Stimulated activated naive CD8-positive, alpha-beta T cell treated with anti-CD3 and anti-CD28 coated beads, Interleukin-15, Interleukin-2, amounts not matched to agents 100 ng/mL and 50 ng/mL, for 24 hours (primary cell): ENCODE data around the gene ABLIM2.

Experiments
- H3K27ac Mint-ChIP-seq: one replicate; pipeline ENCODE4 v1.8.0; 2021; ENCODE audit warnings: mild to moderate bottlenecking, mixed read lengths
- H3K27me3 Mint-ChIP-seq: one replicate; pipeline ENCODE4 v1.8.0; 2021; ENCODE audit warnings: mixed read lengths
- H3K36me3 Mint-ChIP-seq: one replicate; pipeline ENCODE4 v1.8.0; 2021; ENCODE audit warnings: low read depth, mixed read lengths
- H3K4me1 Mint-ChIP-seq: one replicate; pipeline ENCODE4 v1.8.0; 2021; ENCODE audit warnings: low read depth, mixed read lengths
- H3K4me3 Mint-ChIP-seq: one replicate; pipeline ENCODE4 v1.8.0; 2021; ENCODE audit warnings: mild to moderate bottlenecking, mixed read lengths
- H3K9me3 Mint-ChIP-seq: one replicate; pipeline ENCODE4 v1.8.0; 2021; ENCODE audit warnings: mixed read lengths

ABLIM2 gene

GRCh38 chr4:8198206-8198905, 39.7 kb upstream of the ABLIM2 start:
- Mint-ChIP-seq H3K36me3 (no peaks in the 10 kb centered on the region), H3K4me3 (peak overlapping the region; percentile 63), H3K4me1 (peaks cover 37% of the 10 kb centered on the region), H3K9me3 (no peaks in the 10 kb centered on the region), H3K27ac (peak overlapping the region; percentile 60), H3K27me3 (no peaks in the 10 kb centered on the region)

DNA sequence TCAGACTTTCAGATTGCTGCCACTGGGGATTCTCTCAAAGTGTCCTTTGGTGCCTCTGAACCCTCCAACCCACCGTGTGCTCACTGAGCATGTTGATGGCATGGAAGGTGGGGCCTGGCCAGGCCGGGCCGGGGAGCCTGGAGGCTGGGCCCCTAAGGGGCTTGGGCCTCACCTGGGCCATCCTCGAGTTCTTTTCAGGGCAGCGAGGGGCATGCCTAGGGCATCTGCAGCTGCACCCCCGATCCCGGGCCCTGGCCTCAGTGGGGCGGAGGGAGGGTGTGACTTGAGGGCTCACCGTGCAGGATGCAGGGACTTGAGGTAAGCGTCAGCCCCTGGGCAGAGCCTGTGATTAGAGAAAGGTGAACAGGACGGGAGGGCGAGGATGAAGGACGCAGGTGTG, 38.9 kb upstream of the ABLIM2 start:
- no peak overlapping the region for H3K27ac Mint-ChIP-seq
- no peaks in the 10 kb centered on the region for H3K9me3 Mint-ChIP-seq
- peaks cover 41% of the 10 kb centered on the region for H3K4me1 Mint-ChIP-seq
- no peaks in the 10 kb centered on the region for H3K27me3 Mint-ChIP-seq
- H3K36me3 Mint-ChIP-seq, result no peaks in the 10 kb centered on the region
- H3K4me3 Mint-ChIP-seq, result no peak overlapping the region

DNA sequence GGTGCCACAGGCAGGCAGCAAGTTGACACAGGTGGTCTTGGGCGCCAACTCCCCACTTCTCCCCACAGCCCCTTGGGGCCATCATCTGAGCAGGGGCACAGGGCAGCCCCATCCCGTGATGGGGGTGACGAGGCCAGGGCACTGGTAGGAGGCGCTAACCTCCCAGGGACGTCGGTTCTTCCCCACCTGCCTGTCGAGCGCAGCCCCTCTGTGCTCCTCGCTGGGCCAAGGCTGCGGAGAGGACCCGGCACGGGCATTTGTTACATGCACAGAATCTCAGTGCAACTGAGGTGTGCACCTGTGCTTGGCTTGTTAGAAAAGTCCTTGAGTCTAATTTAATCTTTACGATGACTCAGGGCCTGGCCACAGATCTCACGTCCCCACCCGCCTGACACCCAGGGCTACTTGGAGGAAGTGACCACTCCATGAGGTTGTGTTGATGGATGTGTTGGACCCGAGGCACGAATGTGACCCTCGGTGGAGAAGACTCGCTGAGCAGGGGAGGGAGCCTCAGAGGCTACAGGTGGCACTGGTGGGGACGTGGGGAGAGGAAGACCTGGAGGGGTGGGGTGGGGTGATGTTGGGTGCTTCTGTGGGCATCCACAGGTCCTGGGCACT, 37.3 kb upstream of the ABLIM2 start:
- H3K4me3 Mint-ChIP-seq, result no peak overlapping the region
- H3K27me3 Mint-ChIP-seq, result no peaks in the 10 kb centered on the region
- no peak overlapping the region for H3K27ac Mint-ChIP-seq
- H3K36me3 Mint-ChIP-seq, result no peaks in the 10 kb centered on the region
- peaks cover 30% of the 10 kb centered on the region for H3K4me1 Mint-ChIP-seq
- no peaks in the 10 kb centered on the region for H3K9me3 Mint-ChIP-seq

DNA sequence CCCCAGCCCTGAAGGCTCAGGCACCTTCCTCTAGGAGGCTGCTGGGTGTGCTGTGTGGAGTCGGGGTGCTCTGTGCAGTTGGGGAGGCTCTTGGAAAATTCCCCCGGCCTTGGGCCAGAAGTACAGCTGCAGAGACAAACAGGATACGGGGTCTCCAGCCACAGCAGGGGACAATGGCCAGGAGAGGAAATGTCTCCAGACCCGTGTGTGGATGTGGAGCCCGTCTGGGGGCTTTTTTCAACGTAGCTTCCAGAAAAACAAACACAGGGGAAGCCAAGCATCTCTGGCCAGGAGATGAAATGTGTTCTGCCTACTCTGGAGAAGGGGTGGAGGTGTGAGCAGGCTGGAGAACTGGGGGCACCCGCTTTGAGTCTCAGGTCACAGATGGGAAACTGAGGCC, 36.8 kb upstream of the ABLIM2 start:
- H3K27me3 Mint-ChIP-seq, result no peaks in the 10 kb centered on the region
- no peak overlapping the region for H3K27ac Mint-ChIP-seq
- no peaks in the 10 kb centered on the region for H3K9me3 Mint-ChIP-seq
- no peak overlapping the region for H3K4me3 Mint-ChIP-seq
- peaks cover 25% of the 10 kb centered on the region for H3K4me1 Mint-ChIP-seq
- H3K36me3 Mint-ChIP-seq, result no peaks in the 10 kb centered on the region

DNA sequence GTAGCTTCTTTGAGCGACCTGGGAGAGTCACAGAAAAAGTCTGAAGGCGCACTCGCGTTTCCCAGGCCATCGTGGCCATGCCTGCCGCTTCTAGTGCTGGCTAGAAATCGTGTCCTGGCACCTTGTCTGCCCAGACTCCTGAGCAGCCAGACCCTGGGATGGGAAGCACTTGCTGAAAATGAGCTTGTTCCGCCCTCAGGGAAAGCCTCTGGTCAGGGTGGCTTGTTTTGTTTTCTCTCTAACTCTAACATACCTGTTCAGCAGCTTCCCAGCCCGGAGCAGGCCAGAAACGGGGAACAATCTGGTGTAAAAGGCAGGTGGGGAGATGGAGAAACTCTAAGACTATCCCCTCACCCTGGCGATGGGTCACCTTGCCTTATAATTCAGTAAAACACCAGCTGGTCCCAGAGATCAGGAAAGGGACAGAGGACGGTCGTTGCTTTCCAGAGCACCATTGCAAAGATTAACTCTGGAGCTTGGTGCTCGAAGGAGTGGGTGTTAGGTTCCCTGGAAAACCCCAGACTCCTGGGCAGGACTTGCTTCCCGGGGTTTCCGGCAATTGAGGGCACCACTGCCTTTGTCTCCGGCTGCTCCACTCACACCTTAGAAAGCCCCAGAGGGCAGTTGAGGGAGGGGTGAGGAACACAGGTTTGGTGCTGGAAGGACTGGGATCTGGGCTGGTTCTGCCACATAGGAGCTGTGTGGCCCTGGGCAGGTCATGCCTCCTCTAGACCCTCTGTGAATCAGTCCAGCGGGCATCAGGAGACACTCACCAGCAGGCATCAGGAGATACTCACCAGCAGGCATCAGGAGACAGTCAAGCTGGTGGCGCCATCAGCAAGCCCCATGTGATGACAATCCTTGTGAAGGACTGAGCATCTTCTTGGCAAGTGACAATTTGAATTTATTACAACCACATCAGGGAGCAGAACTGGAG, 36.0 kb upstream of the ABLIM2 start:
- Mint-ChIP-seq H3K27ac (no peak overlapping the region), H3K9me3 (no peaks in the 10 kb centered on the region), H3K27me3 (no peaks in the 10 kb centered on the region), H3K4me3 (no peak overlapping the region), H3K36me3 (no peaks in the 10 kb centered on the region), H3K4me1 (peaks cover 18% of the 10 kb centered on the region)

DNA sequence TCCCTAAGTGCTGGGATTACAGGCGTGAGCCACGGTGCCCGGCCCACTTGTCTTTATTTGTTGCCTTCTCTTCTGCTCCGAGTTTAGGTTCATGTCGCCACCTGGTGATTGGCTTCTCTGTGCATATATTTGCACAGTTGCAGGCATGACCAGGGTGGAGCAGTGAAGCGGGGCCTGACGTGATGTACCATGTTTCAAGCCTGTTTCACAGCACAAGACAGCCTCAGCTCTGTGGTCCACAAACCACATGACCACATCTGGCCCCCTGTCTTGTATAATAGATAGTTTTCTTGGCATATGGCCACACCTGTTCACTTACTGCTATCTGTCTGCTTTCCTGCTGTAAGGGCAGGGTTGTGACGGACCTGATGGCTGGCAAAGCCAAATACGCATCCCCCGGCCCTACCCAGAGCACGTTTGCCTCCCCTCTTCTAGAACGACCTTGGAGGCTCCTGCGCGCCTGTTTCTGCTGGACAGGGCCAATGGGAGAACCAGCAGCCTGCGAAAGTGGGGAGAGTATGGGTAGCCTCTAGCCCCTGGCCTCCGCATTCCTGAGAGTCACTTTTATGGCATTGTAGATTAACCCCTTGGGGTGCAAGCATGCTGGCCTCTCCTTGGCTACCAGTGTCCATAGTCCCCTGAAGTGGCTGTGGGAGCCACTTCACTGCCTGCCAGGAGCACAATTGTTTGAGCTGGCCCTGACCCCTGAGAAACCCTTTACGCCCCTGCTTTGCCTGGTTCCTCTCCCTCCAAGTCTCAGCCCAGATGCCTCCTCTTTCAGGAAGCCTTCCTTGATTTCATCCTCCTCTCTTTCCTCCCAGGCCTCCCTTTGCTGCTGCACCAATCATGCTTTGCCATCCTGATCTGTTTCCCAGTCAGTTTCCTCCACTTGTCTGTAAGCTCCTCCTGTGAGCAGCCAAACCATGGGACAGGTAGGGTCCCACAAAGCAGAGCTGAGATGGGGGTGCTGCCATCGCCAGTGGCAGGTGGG, 34.4 kb upstream of the ABLIM2 start:
- Mint-ChIP-seq H3K27me3 (no peaks in the 10 kb centered on the region), H3K9me3 (no peaks in the 10 kb centered on the region), H3K4me3 (no peak overlapping the region), H3K4me1 (peaks cover 5% of the 10 kb centered on the region), H3K36me3 (no peaks in the 10 kb centered on the region), H3K27ac (no peak overlapping the region)

DNA sequence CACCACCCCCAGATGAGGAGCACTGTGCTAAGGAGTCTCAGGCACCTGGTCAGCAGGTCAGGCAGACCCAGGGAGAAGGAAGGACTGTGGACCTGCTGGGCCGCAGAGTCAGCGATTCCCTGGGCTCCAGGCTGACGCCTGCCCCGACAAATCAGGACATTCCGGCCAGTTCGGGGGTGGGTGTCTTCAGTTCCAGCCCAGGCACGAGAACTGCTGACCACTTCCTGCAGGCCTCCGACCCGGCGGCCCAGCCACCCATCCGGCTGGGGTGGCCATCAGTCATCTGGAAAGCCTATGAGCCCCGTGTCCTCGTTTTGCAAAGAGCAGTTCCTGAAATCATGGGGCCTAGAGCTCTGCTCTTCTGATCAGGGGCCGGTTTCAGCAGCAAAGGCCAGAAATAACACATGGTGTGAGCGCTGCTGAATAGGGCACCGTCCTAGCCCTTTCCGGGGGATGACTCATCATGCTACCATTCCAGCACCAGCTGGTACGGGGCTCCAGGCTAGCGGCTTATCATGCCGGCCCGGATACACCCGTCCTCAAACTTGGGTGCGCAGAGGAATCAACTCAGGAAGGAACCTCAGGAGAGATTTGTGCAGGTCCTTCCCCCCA, 32.6 kb upstream of the ABLIM2 start:
- no peaks in the 10 kb centered on the region for H3K9me3 Mint-ChIP-seq
- peaks cover 5% of the 10 kb centered on the region for H3K4me1 Mint-ChIP-seq
- no peaks in the 10 kb centered on the region for H3K27me3 Mint-ChIP-seq
- no peak overlapping the region for H3K4me3 Mint-ChIP-seq
- no peaks in the 10 kb centered on the region for H3K36me3 Mint-ChIP-seq
- H3K27ac Mint-ChIP-seq, result peak overlapping the region; percentile 45

DNA sequence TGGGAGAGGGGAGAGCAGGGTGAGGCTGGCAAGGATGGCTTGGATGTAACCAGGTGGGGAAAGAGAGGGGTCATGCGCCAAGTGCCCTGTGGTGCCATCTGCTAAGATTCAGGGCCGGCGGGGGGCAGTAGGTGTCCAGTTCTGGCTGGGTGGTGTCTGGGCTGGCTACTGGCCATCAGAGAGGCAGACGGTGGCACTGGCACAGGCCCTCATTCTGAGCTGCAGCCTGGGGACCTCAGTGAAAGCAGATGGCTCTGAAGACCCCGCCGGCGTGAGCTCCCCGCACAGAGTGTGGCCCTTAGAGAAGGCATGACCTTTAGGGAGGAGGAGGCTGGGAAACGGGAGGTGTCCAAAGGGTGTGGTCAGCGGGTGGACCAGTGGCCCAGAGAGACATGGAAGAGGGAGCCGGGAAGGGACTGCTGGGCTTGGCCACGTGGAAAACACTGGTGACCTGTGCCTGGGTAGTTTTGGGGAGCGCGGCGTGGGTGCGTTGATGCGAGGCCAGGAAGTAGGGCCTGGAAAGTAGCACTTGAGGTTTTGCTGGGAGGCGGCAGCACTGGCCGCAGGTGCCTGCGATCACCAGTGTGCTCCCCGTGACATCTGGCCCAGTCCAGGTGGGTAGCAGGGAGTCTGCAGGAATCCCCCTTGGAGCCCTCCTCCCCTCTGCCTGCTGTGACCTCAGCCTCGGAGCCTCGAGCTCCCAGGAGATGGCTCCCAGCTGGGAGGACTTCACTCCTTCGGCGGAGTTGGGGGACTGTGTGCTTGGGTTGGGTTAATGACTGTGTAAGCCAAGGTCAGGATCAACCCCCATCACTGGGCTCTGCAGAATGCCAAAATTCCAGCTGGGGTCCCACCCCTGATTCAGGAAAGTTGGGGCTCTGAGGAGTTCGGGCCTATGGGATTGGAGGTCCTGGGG, 31.2 kb upstream of the ABLIM2 start:
- Mint-ChIP-seq H3K4me1 (peaks cover 5% of the 10 kb centered on the region), H3K4me3 (no peak overlapping the region), H3K27ac (no peak overlapping the region), H3K36me3 (no peaks in the 10 kb centered on the region), H3K27me3 (no peaks in the 10 kb centered on the region), H3K9me3 (no peaks in the 10 kb centered on the region)

DNA sequence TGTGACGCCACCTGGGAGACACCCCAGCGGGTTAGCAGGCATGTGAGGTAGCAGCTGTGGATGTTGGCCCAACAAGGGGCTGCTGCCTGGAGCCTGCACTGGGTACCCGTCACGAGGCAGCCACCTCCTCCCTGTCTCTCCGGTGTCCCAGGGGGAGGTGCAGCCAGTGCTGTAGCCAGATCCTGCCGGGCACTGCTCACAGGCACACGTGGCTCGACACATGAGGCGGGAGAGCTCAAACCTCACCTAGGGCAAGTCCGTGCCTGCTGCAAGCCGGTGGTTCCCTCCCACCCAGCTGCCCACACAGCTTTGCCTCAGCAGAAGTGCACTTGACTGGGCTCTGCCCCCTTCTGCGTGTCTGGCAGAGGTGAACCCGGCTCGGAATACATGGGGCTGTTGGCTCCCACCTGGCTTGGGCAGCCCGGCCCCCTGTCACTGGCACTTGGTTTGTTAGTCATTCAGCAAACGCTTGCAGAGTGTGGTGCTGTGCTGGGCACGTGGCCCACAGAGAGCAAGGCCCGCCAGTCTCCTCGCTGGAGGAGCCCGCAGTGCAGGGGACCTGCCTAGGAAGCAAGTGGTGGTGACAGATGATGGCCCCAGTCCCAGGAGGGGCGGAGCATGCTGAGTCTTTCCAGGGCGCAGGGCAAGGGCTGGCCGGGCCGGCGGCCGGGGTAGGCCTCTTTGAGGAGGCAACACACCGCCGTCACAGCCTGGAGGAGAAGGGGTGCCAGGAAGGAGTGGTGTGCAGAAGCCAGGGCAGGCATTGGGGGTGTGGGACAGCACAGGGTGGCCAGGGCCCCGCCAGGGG, 30.3 kb upstream of the ABLIM2 start:
- Mint-ChIP-seq H3K27me3 (no peaks in the 10 kb centered on the region), H3K4me3 (no peak overlapping the region), H3K27ac (no peak overlapping the region), H3K4me1 (peaks cover 5% of the 10 kb centered on the region), H3K36me3 (no peaks in the 10 kb centered on the region), H3K9me3 (no peaks in the 10 kb centered on the region)

GRCh38 chr4:8188085-8188484, 29.5 kb upstream of the ABLIM2 start:
- Mint-ChIP-seq H3K9me3 (no peaks in the 10 kb centered on the region), H3K4me3 (no peak overlapping the region), H3K27ac (no peak overlapping the region), H3K36me3 (no peaks in the 10 kb centered on the region), H3K27me3 (no peaks in the 10 kb centered on the region), H3K4me1 (peaks cover 5% of the 10 kb centered on the region)

DNA sequence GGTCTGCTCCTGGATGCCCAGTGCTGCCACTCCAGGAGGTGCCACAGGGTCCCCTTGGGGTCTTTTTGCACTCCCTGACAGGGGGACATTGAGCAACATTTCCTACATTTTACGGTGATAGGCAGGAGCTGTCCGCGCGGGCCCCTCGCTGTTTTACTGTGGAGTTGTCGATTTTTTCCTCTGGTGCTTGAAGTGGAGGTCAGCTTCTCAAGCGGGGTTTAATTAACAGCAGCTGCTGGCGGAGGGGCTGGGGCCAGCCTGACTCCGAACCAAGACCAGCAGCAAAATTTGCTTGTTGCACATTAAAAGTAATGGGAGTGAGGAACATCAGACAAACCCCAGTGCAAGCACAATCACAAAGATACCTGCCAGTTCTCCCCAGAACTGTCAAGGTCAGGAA, 27.3 kb upstream of the ABLIM2 start:
- Mint-ChIP-seq H3K27ac (no peak overlapping the region), H3K4me3 (no peak overlapping the region), H3K36me3 (no peaks in the 10 kb centered on the region), H3K27me3 (no peaks in the 10 kb centered on the region), H3K4me1 (no peaks in the 10 kb centered on the region), H3K9me3 (no peaks in the 10 kb centered on the region)

DNA sequence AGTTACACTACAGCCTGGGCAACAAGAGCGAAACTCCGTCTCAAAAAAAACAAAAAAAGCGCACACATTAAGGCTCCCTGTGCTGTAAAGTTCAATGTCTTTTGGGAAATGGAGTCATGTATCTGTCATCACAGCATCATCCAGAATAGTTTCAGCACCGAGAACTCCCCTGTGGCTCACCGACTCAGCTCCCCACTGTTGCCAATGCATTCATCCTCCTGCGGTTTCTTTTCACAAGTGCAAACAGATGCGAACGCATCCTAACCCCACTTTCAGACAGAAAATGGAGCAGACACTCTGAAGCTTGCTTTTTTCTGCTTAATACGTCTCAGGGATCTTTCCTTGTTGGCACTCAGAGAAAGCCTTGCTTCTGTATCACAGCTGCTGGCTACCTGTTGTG, 26.7 kb upstream of the ABLIM2 start:
- Mint-ChIP-seq H3K27me3 (no peaks in the 10 kb centered on the region), H3K36me3 (no peaks in the 10 kb centered on the region), H3K4me3 (no peak overlapping the region), H3K4me1 (no peaks in the 10 kb centered on the region), H3K27ac (no peak overlapping the region), H3K9me3 (no peaks in the 10 kb centered on the region)

DNA sequence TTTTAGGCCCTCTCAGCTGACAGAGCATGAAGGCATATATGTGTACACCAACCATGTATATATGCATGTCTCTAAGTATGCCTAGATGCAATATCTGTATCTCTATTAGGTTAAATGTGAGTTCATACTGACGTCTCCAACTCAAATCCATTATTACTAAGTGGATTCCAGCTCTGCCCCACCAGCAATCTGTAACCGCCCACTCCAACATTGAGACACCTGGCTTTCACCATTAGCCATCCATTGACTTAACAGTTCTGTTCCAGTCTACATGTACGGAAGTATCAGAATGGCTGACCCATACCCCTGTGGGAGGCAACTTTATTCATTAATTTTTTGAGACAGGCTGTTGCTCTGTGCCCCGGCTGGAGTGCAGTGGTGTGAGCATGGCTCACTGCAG, 25.4 kb upstream of the ABLIM2 start:
- no peak overlapping the region for H3K27ac Mint-ChIP-seq
- H3K9me3 Mint-ChIP-seq, result no peaks in the 10 kb centered on the region
- H3K4me3 Mint-ChIP-seq, result no peak overlapping the region
- no peaks in the 10 kb centered on the region for H3K36me3 Mint-ChIP-seq
- no peaks in the 10 kb centered on the region for H3K4me1 Mint-ChIP-seq
- H3K27me3 Mint-ChIP-seq, result no peaks in the 10 kb centered on the region
